DND-41 (cell line): Measurements from ENCODE around the gene ITIH1.

Experiments
- ATAC-seq: fragments of 200-7000 bp; cut with Tn5 transposase; 3 replicates; pipeline ENCODE4 v1.9.1; 2021; ENCODE audit warnings: low read depth; ENCODE audit not compliant: insufficient read depth
- DNase-seq: peaks from one replicate; pipeline ENCODE4 v3.0.0-alpha.2; 2020
- H2AFZ ChIP-seq: 2 replicates; pipeline ENCODE4 v1.6.0; 2012; ENCODE audit warnings: low read depth, low read length
- H3K27ac ChIP-seq: 2 replicates; pipeline ENCODE4 v1.5.1; 2012; ENCODE audit warnings: low read length, inconsistent platforms
- H3K27me3 ChIP-seq: fragments of 200-600 bp; sonication (generic); 2 replicates; pipeline ENCODE4 v1.6.0; 2012; ENCODE audit warnings: low read length, mild to moderate bottlenecking, inconsistent platforms; ENCODE audit not compliant: insufficient read depth, poor library complexity
- H3K36me3 ChIP-seq: 2 replicates; pipeline ENCODE4 v1.5.1; 2012; ENCODE audit warnings: low read length, inconsistent platforms; ENCODE audit not compliant: insufficient read depth
- H3K4me1 ChIP-seq: 2 replicates; pipeline ENCODE4 v1.5.1; 2012; ENCODE audit warnings: mild to moderate bottlenecking, low read length; ENCODE audit not compliant: insufficient read depth
- H3K4me2 ChIP-seq: 2 replicates; pipeline ENCODE4 v1.6.0; 2012; ENCODE audit warnings: mild to moderate bottlenecking, moderate library complexity, low read length, inconsistent platforms; ENCODE audit not compliant: insufficient read depth
- H3K4me3 ChIP-seq, 2 experiments: fragments of 200-600 bp in 1 of 2; shearing (Covaris generic) in 1 of 2; 2 replicates each; pipeline ENCODE4 v1.5.1; 2012 to 2016; ENCODE audit warnings: inconsistent platforms in 2 of 2, low read length in 2 of 2, mild to moderate bottlenecking in 2 of 2, low read depth in 1 of 2, moderate library complexity in 1 of 2
- H3K79me2 ChIP-seq: 2 replicates; pipeline ENCODE4 v1.6.0; 2012; ENCODE audit warnings: low read length, inconsistent platforms; ENCODE audit not compliant: insufficient read depth
- H3K9ac ChIP-seq: 2 replicates; pipeline ENCODE4 v1.6.0; 2012; ENCODE audit warnings: low read depth, mild to moderate bottlenecking, inconsistent platforms, low read length, moderate library complexity
- H3K9me3 ChIP-seq: 2 replicates; pipeline ENCODE4 v1.5.1; 2012; ENCODE audit warnings: low read length, moderate library complexity, mild to moderate bottlenecking, inconsistent platforms; ENCODE audit not compliant: insufficient read depth, severe bottlenecking
- H4K20me1 ChIP-seq: 2 replicates; pipeline ENCODE4 v1.6.0; 2012; ENCODE audit warnings: low read length; ENCODE audit not compliant: insufficient read depth
- EZH2 ChIP-seq: IDR thresholded peaks from 3 replicates; pipeline ENCODE4 v1.6.1; 2012; ENCODE audit warnings: borderline replicate concordance, low read depth, mild to moderate bottlenecking, moderate library complexity, low read length, inconsistent platforms; ENCODE audit not compliant: severe bottlenecking
- TF ChIP-seq, protein P1 (sequence below): IDR thresholded peaks from 2 replicates; pipeline ENCODE4 v1.5.1; 2012; ENCODE audit warnings: borderline replicate concordance, low read length, moderate library complexity, mild to moderate bottlenecking; ENCODE audit not compliant: poor library complexity, severe bottlenecking; ENCODE audit errors: extremely low read depth

Gene ITIH1

DNA sequence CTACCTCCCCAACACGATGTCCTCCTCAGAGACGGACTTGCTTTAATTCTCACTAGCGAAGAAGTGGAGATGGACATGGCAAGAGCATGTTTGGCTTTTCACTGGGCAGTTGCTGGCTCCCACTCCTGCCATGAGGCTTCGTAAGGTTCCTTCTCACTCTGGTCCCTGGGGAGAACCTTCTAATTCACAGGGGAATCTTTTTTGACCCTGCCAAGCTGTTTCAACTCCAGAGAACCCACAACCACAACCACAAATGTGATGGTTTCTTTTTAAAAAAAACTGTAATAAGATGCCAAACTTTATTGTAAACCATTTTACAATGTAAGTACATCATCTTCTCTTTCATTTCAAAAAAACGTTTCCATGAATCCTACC, 59.1 kb downstream of the ITIH1 start:
- Histone ChIP-seq H3K9me3 (no peaks in the 10 kb centered on the region), H3K9ac (no peak overlapping the region), H3K4me2 (no peak overlapping the region), H3K4me3 (no peak overlapping the region), H3K36me3 (peaks cover 10% of the 10 kb centered on the region; the same call in 1 of the 2 replicates), H3K4me1 (no peaks in the 10 kb centered on the region), H3K27ac (no peak overlapping the region), H3K79me2 (no peaks in the 10 kb centered on the region), H4K20me1 (no peaks in the 10 kb centered on the region), H2AFZ (no peak overlapping the region), H3K27me3 (no peaks in the 10 kb centered on the region)
- ATAC-seq (no peak), DNase-seq (no peak)
- TF ChIP-seq, protein P1, sequence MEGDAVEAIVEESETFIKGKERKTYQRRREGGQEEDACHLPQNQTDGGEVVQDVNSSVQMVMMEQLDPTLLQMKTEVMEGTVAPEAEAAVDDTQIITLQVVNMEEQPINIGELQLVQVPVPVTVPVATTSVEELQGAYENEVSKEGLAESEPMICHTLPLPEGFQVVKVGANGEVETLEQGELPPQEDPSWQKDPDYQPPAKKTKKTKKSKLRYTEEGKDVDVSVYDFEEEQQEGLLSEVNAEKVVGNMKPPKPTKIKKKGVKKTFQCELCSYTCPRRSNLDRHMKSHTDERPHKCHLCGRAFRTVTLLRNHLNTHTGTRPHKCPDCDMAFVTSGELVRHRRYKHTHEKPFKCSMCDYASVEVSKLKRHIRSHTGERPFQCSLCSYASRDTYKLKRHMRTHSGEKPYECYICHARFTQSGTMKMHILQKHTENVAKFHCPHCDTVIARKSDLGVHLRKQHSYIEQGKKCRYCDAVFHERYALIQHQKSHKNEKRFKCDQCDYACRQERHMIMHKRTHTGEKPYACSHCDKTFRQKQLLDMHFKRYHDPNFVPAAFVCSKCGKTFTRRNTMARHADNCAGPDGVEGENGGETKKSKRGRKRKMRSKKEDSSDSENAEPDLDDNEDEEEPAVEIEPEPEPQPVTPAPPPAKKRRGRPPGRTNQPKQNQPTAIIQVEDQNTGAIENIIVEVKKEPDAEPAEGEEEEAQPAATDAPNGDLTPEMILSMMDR, result no peak

DNA sequence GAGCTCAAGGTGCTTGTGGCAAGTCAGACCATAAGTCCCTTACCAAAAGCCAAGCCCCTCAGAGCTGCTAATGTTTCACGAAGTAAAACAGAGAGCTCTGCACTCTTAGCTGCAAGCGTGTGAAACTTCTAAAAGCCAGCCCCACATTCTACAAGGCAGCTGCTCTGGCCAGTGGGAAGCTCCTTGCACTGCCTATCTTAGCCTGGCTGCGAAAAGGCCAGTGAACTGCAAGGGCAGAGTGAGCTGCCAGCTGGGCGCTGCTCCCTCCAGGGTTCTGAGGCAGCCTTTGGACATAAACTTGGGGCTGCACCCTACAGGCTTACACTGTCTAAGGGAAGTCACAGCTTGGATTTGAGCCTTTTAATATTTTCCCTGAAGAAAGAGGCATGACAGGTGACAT, 59.6 kb downstream of the ITIH1 start:
- no peak overlapping the region for H3K9ac ChIP-seq
- ATAC-seq (no peak), DNase-seq (no peak)
- no peaks in the 10 kb centered on the region for H3K27me3 ChIP-seq
- no peak overlapping the region for H3K4me2 ChIP-seq
- H4K20me1 ChIP-seq, result no peaks in the 10 kb centered on the region
- no peaks in the 10 kb centered on the region for H3K4me1 ChIP-seq
- H2AFZ ChIP-seq, result no peak overlapping the region
- H3K79me2 ChIP-seq, result no peaks in the 10 kb centered on the region
- peaks cover 15% of the 10 kb centered on the region; the same call in 1 of the 2 replicates for H3K36me3 ChIP-seq
- no peak overlapping the region for H3K4me3 ChIP-seq
- no peaks in the 10 kb centered on the region for H3K9me3 ChIP-seq
- TF ChIP-seq EZH2, result no peak
- TF ChIP-seq, protein P1, result no peak
- no peak overlapping the region for H3K27ac ChIP-seq

DNA sequence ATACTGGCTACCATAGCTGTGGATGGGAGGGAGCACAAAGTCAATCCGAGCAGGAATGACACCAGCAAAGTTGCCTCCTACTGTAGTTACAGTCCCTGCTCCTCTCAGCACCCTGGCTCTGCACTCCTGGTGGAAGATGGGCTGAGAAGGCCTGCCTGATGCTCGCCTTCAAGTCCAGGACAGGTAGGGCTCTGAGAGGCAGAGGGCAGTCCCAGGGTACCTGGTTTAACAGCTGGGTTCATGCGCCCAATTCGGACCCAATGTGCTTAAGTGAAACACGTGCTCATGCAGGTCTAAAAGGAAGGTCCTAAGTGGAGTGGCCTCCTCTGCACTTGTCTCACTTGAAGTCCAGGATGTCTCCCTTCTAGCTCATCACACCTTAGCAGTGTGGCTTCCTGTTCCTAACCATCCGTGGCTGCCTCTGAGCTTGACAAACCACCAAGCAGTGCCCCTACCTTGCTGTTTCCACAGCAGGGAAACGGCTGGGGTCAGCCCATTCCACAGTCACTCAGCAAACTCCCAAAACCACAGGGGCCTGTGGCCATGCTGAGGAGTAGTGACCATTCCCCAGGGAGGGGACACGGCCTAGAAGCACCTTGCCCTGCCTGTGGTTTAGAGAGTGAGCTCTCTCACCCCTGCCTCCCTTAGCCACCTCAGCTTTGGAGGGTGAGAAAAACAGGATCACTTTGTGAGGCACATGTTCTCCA, 61.3 kb downstream of the ITIH1 start:
- H3K27ac ChIP-seq, result no peak overlapping the region
- H2AFZ ChIP-seq, result no peak overlapping the region
- H3K4me1 ChIP-seq, result no peaks in the 10 kb centered on the region
- no peak for DNase-seq
- H3K4me2 ChIP-seq, result no peak overlapping the region
- no peak overlapping the region for H3K4me3 ChIP-seq
- no peaks in the 10 kb centered on the region for H3K9me3 ChIP-seq
- no peaks in the 10 kb centered on the region for H3K79me2 ChIP-seq
- ATAC-seq, result no peak
- H4K20me1 ChIP-seq, result no peaks in the 10 kb centered on the region
- H3K9ac ChIP-seq, result no peak overlapping the region
- H3K36me3 ChIP-seq, result peaks cover 22% of the 10 kb centered on the region
- TF ChIP-seq, protein P1, result no peak
- no peak for TF ChIP-seq EZH2
- H3K27me3 ChIP-seq, result no peaks in the 10 kb centered on the region

DNA sequence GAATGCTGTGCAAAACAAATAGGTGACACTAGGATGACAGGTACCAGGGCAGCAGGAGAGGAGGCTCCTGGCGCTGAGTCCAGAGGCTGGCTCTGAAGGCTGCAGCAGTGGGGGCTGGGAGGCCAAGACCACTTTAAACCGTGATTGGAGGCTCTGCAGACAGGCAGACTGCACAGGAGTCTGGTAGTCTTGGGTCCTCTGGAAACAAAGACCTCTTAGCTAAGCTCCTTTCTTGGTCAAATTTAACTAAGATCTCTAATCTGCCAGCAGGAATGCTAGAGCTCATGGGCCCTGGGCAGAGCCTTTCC, 61.8 kb downstream of the ITIH1 start:
- no peak overlapping the region for H3K9ac ChIP-seq
- peaks cover 22% of the 10 kb centered on the region for H3K36me3 ChIP-seq
- H3K27ac ChIP-seq, result no peak overlapping the region
- no peaks in the 10 kb centered on the region for H3K4me1 ChIP-seq
- H3K27me3 ChIP-seq, result no peaks in the 10 kb centered on the region
- H3K4me2 ChIP-seq, result no peak overlapping the region
- H3K9me3 ChIP-seq, result no peaks in the 10 kb centered on the region
- no peaks in the 10 kb centered on the region for H3K79me2 ChIP-seq
- H4K20me1 ChIP-seq, result no peaks in the 10 kb centered on the region
- ATAC-seq (no peak), DNase-seq (no peak)
- no peak overlapping the region for H2AFZ ChIP-seq
- H3K4me3 ChIP-seq, result no peak overlapping the region
- TF ChIP-seq EZH2, result no peak
- TF ChIP-seq, protein P1, result no peak
